C4-2B (cell line): Measurements from ENCODE around the gene COA5.

Source experiments
- CTCF ChIP-seq: fragments of 450-650 bp; conservative IDR thresholded peaks from 2 replicates; pipeline ENCODE4 v1.5.1; 2017; ENCODE audit warnings: mild to moderate bottlenecking
- ZFX ChIP-seq: fragments of 450-650 bp; IDR thresholded peaks from 2 replicates; pipeline ENCODE4 v1.6.1; 2017

- TF ChIP-seq CTCF (no peak), ZFX (no peak)
Observed at GRCh38 chr2:98570356-98570755, 38.0 kb downstream of the COA5 start.
